HG02884 (cell line): ENCODE data around the gene SIVA1.

Experiments used
- ATAC-seq: cut with Tn5 transposase; IDR thresholded peaks from one replicate; pipeline ENCODE4 v1.9.1; 2021; ENCODE audit warnings: mild to moderate bottlenecking, moderate library complexity; ENCODE audit not compliant: unreplicated experiment

Gene SIVA1

DNA sequence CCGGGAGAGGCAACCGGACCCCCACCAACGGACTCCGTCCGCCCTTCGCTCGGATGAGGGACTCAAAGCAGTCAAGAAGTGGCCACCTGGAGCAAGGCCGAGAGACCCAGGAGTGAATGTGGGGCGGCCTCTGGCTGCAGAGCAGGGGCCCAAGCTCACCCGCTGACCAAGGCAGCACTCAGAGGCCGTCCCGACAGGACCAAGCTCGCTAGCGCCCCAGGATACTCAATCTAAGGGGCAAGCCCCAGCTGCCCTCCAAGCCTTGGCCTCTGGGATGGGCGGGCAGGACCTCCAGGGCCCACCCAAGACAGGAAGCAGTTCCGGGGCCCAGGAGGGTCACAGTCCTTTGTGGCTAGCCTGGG is 41.7 kb downstream of the SIVA1 start:
- peak; percentile 8 for ATAC-seq

DNA sequence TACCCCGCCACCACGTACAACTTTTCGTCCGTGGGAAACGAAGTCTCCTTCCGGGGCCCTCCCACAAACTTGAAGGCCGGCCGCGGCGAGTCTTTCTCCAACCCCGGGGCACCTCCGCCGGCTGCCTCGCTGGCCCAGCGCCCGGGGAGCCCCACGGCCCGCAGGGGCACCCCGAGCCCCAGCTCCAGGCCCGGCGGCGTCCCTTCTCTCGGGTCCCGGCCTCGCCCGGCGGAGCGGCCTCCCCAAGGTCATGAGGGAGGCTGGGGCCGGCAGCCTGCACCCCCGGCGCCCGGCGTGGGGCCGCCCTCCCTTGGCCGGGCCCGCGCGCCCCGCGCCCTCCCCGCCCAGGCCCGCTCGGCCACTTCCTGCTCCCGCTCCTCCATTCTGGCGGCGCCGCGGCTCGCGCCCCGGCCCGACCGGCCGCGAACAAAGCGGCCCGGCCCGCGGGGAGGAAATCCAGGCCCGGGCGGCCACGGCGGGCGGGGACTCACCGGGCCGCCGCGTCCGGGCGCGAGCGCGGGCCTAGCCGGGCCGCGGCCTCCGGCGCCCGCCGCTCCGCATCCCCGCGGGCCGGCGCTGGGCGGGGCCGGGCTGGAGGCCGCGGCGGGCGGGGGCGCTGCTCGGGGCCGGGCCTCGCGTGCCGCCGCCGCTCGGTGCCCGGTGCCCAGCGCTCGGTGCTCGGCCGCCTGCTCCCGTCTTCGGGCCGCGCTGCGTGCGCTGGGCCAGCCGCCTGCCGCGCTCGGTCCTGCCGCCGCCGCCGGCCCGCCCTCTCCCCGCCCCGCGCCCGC is 42.2 kb downstream of the SIVA1 start, which contains the start of gene AKT1:
AKT1 (minus strand) TSS at position 756 of the 788 bp plus-strand sequence. CDS start 3,105 bp downstream, outside the sequence.
- ATAC-seq: peak; percentile 32

DNA sequence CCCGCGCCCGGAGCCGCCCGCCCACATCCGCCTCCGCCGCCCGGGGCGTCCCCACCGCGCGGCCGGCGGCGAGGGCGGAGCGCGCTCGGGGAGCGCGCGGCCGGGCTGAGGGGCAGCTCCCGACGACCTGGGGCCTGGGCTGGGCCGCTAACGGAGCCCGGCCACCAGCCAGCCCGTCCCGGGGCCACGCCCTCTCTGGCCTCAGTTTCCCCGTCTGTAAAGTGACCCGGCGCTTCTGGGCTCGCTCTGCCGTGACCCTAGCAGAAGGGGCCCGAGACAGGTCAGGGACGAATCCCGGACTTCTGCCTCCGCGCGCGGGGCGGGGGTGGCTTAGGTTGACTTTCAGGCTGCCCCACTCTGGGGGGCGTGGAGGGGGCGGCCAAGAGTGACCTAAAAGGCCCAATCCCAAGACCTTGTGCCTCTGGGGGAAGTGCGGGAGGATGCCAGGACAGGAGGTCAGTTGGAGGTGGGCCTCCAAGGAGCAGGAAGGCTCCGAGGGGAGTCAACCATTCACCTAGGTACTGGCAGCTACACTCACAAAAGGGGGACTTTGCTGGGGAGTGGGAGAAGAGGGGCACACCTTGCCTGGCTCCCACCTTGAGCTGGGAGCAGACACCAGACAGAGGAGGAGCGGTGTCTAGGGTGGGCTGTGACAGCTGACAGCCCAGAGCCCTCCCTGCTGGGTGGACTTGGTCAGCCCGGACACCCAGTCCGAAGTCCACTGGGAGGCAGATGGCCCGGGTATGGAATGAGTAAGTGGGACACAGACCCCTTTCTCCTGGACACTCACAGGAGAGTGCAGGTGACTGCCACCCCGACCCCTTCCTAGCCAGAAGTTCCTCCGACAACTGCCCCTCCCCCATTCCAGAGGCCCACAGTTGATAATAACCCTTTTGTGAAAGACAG is 43.1 kb downstream of the SIVA1 start:
- peak; percentile 52 for ATAC-seq

DNA sequence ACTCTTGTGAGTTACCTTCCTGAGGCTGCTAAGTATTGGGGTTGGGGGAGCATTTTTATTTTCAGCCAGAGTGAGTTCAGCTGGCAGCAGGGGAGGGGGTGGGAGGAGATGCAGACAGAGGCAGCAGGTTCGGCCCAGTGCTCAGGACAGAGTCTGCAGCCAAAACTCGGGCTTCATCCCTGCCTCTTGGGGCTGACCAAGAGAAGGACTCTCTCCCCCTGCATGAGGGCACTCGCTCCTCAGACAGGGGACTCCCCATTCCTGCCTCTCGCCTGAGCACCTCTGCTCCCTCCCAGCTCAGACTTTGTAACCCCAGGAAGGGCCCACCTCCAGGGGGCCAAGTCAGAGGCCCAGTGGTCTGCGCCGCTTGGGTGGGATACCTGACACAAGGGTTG is 43.7 kb downstream of the SIVA1 start:
- no peak for ATAC-seq

DNA sequence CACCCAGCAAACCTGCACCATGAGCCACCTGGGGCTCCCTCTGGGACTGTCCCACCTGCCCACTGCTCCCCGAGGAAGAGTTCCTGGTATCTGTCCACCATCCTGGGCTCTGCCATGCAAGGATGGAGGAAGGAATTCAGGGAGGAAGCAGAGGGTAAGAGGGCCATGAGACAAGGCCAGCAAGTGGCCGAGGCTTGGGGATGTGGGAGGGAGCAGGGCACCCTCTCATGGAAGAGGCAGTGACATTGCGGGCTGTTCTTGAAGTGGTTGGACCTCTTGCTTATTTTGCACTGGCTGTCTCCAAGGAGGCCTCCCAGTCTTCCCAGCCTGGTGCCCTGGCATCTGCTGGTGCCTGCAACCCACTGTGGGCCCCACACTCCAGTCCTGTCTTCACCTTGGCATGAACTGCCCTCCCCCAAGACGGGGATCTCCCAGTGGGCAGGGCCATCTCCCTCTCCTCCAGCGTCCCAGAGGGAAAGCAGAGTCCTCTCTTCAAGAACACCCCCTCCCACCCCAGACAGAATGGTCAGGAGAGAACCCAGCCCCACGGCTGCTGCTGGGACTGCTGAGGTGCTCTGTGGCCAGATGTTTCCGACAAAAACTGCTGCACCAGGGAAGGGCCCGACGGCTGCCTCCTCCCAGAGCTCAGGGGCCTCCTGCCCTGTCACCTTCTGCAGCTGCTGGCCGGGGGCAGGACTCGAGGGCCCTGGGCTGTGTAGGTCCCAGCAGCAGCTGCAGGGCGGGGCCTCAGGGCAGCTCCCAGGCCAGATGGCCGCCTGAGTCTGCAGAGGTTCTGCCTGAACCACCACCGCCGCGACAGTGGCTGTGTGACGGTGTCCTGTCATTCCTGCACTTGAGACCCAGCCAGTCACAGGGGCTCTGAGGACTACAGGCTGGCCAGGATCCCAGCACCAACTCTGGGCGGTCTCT is 44.4 kb downstream of the SIVA1 start:
- no peak for ATAC-seq

DNA sequence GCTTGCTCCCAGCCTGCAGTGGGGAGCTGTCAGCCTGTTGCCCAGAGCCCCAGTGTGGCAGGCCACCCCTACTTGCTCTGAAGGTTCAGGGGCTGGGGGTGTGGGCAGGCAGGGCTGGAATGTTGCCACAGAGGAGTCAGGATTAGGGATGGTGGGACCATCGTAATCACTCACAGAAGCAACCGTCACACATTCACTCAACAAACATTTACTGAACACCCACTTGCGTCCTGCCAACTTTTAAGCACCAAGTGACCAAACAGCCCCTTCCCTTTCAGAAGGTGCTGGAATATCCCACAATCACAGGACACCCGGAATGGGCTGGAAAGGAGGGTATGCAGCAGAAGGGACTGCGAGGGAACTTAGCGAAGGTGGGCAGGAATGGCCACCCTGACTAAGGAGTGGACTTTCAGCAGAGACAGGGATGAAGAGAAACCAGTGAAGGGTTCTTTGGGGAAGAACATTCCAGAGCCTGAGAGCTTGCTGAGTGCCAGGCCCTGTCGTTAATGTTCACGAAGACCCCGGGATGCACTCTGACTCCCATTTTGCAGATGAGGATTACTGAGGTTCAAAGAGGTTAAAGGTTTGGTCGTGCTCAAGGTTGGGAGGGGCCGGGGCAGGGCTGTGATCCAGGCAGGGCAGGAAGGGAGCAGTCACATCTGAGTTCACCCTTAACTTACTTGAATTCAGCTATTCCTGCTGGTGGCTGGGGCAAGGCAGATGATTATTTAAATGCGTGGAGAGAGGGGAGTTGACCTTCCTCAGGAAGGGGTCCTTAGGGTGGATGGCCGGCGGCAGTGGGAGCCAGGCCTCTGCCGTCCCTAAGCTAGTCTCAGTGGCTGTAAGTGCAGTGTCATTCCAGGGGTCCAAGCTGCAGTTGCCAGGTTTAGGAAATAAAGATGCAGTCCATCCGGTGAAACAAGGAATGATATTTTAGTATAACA is 45.6 kb downstream of the SIVA1 start:
- ATAC-seq: no peak

DNA sequence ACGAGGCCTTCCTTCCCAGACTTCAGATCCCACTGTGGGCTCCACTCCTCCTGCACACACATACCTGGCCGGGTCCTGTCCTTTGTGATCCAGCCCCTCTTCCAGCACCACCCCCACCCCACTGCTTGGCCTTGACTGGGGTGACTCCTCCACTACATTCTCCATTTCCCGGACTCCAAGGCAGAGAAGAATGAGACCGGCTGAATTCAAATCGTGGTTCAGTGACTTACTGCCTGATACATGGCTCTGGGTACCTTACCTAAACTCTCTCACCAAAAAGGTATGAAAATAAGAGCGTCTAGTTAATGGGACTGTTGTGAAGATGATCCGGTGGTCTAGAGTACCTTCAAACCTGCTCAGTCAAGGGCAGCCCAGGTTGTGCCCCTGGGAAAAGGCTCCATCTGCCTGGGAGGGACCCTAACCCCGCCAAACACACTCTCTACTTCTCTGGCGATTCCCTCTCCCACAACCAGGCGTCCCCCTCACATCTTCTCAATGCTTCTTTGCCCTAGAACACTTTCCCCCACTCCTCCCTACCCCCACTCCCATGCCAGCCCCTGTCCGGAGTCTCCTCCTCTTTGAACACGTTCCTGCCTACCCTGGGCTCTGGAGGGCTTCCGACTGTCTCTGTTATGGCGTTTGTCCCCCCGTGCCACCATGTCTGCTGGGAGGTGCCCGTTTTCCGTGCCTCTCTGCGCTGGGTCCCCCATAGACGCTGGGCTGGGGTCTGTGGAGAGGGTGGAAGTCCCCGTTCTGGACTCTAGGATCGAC is 46.5 kb downstream of the SIVA1 start:
- no peak for ATAC-seq

DNA sequence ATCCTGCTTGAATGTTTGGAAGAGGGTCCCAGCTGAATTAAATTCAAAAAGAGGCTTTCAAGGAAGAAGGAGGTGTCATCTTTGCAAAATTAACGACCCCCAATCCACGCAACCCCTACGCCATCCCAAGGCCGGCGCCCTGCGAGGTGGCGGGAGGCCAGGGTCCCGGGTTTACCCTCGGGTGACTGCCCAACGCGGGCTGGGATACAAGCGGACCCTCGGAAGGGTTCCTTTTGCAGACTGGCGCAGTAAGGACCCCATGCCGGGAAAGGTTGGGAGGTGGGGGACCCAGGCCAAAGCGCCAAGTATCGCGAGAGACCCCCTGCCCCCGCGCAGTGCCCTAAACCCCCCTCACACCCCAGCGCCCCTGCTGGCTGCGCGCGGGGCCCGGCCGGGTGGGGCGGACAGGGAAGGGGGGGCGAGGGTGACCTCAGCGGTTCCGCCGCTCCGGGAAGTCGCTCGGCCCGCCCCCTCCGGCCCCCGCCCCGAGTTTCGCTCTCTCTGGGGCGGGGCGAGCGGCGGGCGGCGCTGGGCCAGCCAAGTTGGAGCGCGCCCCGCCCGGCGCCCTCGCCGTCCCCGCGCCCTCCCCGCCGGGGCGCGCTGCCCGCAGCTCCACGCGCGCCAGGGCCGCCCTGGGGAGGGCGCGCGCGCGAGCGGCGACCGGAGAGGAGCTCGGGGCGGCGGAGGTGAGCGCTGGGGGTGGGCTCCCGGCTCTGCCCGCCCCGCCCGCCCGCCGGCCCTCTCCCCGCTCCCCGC is 47.2 kb downstream of the SIVA1 start:
- ATAC-seq: peak; percentile 47

DNA sequence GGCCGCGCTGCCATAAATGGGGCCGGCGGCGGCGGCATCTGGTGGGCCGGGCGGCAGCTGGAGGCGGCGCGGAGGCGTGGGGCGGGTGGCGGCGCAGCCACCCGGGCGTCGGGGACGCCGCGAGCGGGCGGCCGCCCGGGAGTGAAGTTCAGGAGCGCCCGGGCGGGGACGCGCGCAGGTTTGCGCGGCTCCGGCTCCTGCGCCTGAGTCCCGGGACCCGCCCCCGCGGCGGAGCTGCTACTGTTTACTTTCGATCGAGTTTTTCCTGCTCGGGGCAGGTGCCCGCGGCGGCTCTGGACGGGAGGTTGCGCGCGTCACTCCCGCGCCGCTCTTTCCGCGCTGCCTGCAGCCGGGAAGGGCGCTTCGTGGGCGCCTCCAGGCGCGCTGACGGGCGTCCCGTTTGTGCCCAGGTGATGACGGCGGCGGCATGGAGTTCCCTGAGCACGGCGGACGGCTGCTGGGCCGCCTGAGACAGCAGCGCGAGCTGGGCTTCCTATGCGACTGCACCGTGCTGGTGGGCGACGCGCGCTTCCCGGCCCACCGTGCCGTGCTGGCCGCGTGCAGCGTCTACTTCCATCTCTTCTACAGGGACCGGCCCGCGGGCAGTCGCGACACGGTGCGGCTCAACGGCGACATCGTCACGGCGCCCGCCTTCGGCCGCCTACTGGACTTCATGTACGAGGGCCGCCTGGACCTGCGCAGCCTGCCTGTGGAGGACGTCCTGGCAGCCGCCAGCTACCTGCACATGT is 48.0 kb downstream of the SIVA1 start, which contains the start of gene ZBTB42:
ZBTB42 (plus strand) TSS at position 331 of the 749 bp plus-strand sequence; CDS start at position 428, 97 bp downstream.
- ATAC-seq: peak; percentile 33

DNA sequence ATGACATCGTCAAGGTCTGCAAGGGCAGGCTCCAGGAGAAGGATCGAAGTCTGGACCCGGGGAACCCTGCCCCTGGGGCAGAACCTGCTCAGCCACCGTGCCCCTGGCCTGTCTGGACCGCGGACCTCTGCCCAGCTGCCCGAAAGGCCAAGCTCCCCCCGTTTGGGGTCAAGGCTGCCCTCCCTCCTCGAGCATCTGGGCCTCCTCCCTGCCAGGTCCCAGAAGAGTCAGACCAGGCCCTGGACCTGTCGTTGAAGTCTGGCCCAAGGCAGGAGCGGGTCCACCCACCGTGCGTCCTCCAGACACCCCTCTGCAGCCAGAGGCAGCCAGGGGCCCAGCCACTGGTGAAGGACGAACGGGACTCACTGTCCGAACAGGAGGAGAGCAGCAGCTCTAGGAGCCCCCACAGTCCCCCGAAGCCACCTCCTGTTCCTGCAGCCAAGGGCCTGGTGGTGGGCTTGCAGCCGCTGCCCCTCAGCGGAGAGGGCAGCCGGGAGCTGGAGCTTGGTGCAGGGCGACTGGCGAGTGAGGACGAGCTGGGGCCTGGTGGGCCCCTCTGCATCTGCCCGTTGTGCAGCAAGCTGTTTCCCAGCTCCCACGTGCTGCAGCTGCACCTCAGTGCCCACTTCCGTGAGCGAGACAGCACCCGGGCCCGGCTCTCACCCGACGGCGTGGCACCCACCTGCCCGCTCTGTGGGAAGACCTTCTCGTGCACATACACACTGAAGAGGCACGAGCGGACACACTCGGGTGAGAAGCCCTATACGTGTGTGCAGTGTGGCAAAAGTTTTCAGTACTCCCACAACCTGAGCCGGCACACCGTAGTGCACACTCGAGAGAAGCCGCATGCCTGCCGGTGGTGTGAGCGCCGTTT is 48.8 kb downstream of the SIVA1 start:
- ATAC-seq: no peak

DNA sequence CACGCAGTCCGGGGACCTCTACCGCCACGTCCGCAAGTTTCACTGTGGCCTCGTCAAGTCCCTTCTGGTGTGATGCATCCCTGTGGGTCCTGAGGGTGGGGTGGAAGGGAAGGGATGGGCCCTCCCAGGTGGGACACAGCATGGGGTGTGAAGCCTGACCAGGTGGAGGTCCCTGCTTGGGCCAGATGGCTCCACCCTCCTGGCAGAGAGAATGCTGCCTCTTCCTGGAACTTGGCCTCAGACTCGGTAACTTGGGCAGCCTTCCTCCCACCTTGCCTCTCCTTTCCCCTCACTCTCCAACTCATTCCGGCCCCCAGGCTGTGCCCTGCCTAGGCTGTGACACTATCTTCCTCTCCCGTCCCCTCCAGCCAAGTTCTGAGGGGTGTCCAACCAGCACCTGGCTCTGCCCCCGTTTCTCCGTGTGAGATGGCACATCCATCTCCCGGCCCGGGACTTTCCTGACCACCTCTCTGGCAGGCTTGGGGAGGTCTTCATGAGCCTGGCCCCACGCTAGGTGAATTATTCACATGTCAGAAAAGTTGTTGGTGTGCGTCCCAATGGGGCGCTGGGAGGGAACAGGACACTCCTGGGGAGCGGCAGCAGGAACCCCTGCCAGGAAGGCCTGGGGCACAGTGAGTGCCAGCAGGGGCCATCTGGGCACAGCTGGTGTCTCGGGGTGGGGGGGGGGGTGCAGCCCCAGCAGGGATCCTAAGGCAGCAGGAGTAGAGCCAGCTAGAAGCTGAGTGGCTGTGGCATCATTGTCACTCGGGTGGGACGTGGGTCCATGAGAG is 49.6 kb downstream of the SIVA1 start:
- ATAC-seq: no peak

DNA sequence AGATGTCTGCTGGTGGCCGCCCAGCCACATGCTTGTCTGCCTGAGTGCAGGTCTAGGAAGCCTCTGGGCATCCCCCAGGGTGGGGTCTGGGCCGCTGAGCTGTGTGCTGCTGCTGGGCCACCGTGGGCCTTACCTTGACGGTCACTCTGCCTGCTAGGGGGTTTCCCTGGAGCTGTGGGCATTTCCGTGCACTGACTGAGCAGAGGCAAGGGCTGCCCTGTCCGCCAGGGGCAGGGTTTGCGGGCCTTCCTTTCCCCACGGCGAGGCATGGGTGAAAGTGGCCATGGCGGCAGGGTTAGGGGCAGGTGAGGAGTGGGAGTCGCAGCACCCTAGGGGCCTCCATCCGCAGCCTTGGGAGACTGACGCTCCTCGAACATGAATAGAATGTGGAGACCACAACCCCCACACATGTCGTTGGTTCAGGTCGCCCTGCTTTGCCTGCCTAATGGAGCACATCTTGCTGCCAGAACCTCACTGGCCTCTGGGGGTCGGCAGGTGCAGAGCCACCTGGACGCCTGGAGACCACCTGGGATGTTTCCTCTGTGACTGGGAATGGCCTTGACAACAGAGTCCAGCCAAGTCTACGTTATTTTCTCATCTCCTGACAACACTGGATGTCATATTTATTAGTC is 50.4 kb downstream of the SIVA1 start:
- no peak for ATAC-seq

DNA sequence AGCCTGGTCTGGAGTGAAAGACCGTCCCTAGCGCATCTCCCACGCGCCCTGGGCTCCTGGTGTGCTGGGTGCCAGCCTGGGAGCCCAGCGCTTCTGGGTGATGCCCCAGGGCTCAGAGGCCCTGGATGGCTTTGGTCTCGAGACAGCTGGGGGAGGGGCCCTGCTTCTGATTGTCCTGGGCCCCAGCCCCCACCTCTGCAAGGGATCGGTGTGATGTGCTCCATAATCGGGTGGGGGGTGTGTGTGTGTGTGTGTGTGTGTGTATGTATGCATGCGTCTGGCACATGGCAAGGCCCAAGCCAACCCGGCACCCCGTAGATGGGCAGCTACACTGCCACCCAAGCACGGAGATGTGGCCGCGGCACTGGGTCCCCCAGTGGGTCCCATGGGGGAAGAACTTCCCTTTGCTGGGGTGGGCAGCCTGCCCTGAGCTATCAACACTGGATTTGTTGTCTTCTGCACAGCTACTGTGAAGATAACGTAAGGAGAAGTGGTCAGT is 51.0 kb downstream of the SIVA1 start:
- ATAC-seq: no peak

DNA sequence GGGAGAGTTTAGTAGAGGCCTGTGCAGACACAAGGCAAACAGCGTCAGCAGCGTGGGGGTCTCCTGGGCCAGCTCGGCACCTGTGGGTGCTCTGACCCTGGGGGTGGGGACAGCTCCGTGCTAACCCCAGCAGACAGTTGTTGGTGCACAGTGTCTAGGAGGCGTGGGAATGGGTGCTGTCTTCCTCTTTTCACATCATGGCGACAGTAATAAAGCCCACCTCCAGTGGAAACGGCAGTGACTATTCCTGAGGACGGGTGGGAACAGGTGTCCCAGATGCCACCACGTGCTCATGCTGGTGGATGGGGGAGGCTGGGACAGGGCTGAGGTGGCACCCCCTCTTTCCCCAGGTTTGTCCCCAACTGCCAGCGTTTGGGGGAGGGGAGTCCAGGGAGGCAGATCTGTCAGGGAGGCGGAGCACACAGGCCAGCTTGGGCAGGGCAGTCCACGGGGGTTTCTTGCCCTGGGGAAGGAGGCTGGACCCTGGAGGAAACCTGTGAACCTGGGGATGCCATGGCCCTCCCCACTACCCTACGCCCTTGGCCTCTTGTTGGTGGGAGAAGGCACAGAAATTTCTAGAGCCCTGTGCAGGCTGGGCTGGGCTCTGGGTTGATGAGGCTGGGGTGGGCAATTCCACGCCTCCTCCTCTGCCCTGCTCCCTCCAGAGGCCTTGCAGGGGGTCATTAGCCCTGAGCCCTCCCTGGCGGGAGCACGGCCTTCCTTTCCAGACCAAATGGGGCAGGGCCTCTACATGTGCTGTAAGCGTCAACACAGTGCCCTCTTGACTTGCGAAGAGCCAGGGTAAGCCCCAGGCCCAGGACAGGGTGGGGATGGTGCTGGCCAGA is 51.8 kb downstream of the SIVA1 start:
- no peak for ATAC-seq
